Neural cell (in vitro differentiated cells): ENCODE data around the gene USE1. TPM values are rescaled to one million over a fixed set of nuclear protein-coding genes. Genes with fewer than 3 reads are reported as not detected.

Experiments
- H2AFZ ChIP-seq: fragments of 200-600, 300-800 bp; sonication (generic), shearing (Covaris generic); 2 replicates; pipeline ENCODE4 v1.6.0; 2014; ENCODE audit warnings: low read depth, mild to moderate bottlenecking, antibody characterized with exemption, low read length, moderate library complexity
- H3F3A ChIP-seq: fragments of 200-600 bp; shearing (Covaris generic); 2 replicates; pipeline ENCODE4 v1.6.1; 2016; ENCODE audit warnings: mild to moderate bottlenecking, moderate library complexity, mixed read lengths, antibody characterized with exemption, low read length; ENCODE audit not compliant: insufficient read depth, poor library complexity, severe bottlenecking
- H3K27ac ChIP-seq: fragments of 200-600, 300-800 bp; sonication (generic), shearing (Covaris generic); 2 replicates; pipeline ENCODE4 v1.5.1; 2014; ENCODE audit warnings: mild to moderate bottlenecking, low read length, moderate library complexity
- H3K27me3 ChIP-seq: fragments of 300-800, 200-600 bp; sonication (generic), shearing (Covaris generic); 2 replicates; pipeline ENCODE4 v1.6.0; 2014; ENCODE audit warnings: mild to moderate bottlenecking, low read depth, low read length, moderate library complexity; ENCODE audit not compliant: insufficient read depth
- H3K36me3 ChIP-seq: fragments of 300-800, 200-600 bp; sonication (generic), shearing (Covaris generic); 2 replicates; pipeline ENCODE4 v1.5.1; 2014; ENCODE audit warnings: mild to moderate bottlenecking, antibody characterized with exemption, low read length, moderate library complexity; ENCODE audit not compliant: insufficient read depth
- H3K4me2 ChIP-seq: fragments of 300-800, 200-600 bp; sonication (generic), shearing (Covaris generic); 2 replicates; pipeline ENCODE4 v1.6.0; 2014; ENCODE audit warnings: mild to moderate bottlenecking, low read length
- H3K4me3 ChIP-seq: fragments of 300-800, 200-600 bp; sonication (generic), shearing (Covaris generic); 2 replicates; pipeline ENCODE4 v1.5.1; 2014; ENCODE audit warnings: mild to moderate bottlenecking, low read length, moderate library complexity
- H3K79me2 ChIP-seq: fragments of 200-600 bp; shearing (Covaris generic); replicated peaks from 2 replicates; pipeline ENCODE4 v1.6.0; 2014; ENCODE audit warnings: mild to moderate bottlenecking, low read length, moderate library complexity; ENCODE audit not compliant: insufficient read depth
- H3K9ac ChIP-seq: fragments of 300-800, 200-600 bp; sonication (generic), shearing (Covaris generic); 2 replicates; pipeline ENCODE4 v1.6.1; 2016; ENCODE audit warnings: mild to moderate bottlenecking, low read length, mixed read lengths
- H3K9me2 ChIP-seq: fragments of 200-600 bp; shearing (Covaris generic); 2 replicates; pipeline ENCODE4 v1.6.1; 2016; ENCODE audit warnings: mild to moderate bottlenecking, low read length, mixed read lengths; ENCODE audit not compliant: insufficient read depth
- H3K9me3 ChIP-seq: fragments of 200-600, 300-800 bp; sonication (generic), shearing (Covaris generic); 2 replicates; pipeline ENCODE4 v1.6.1; 2016; ENCODE audit warnings: mild to moderate bottlenecking, mixed run types, low read length, moderate library complexity, mixed read lengths
- H4K20me1 ChIP-seq: fragments of 200-600 bp; shearing (Covaris generic); 2 replicates; pipeline ENCODE4 v1.6.1; 2016; ENCODE audit warnings: mild to moderate bottlenecking, mixed run types; ENCODE audit not compliant: insufficient read depth
- CTCF ChIP-seq: fragments of 450-650 bp; IDR thresholded peaks from 2 replicates; pipeline ENCODE4 v1.5.1; 2014; ENCODE audit warnings: antibody characterized with exemption, mild to moderate bottlenecking, moderate library complexity; ENCODE audit not compliant: poor library complexity, severe bottlenecking
- EP300 ChIP-seq: fragments of 450-650 bp; conservative IDR thresholded peaks from 2 replicates; pipeline ENCODE4 v1.6.1; 2014; ENCODE audit warnings: antibody characterized with exemption, mild to moderate bottlenecking, moderate library complexity; ENCODE audit not compliant: poor library complexity, severe bottlenecking
- EZH2 ChIP-seq: fragments of 200-600, 300-800 bp; shearing (Covaris generic), sonication (generic); IDR thresholded peaks from 2 replicates; pipeline ENCODE4 v1.6.1; 2014; ENCODE audit warnings: antibody characterized with exemption, low read length, borderline replicate concordance, mild to moderate bottlenecking; ENCODE audit not compliant: insufficient read depth, poor library complexity, severe bottlenecking
- MXI1 ChIP-seq: fragments of 450-650 bp; conservative IDR thresholded peaks from 2 replicates; pipeline ENCODE4 v1.6.1; 2014; ENCODE audit warnings: antibody characterized with exemption, mild to moderate bottlenecking; ENCODE audit not compliant: poor library complexity, severe bottlenecking
- POLR2AphosphoS5 ChIP-seq: IDR thresholded peaks from 2 replicates; pipeline ENCODE4 v1.6.1; 2012
- RAD21 ChIP-seq: fragments of 450-650 bp; conservative IDR thresholded peaks from 2 replicates; pipeline ENCODE4 v1.6.1; 2014; ENCODE audit warnings: antibody characterized with exemption, mild to moderate bottlenecking, moderate library complexity
- REST ChIP-seq: IDR thresholded peaks from 2 replicates; pipeline ENCODE4 v1.6.1; 2012; ENCODE audit warnings: borderline replicate concordance
- SMC3 ChIP-seq: fragments of 450-650 bp; conservative IDR thresholded peaks from 2 replicates; pipeline ENCODE4 v1.6.1; 2014; ENCODE audit warnings: antibody characterized with exemption, mild to moderate bottlenecking, moderate library complexity; ENCODE audit not compliant: poor library complexity
- TAF1 ChIP-seq: IDR thresholded peaks from 2 replicates; pipeline ENCODE4 v1.6.1; 2012; ENCODE audit warnings: low read depth
- polyA plus RNA-seq: library from polyadenylated mRNA; depleted of rRNA; stranded (reverse); fragments of >200 nt; gene quantifications from 2 replicates; pipeline ENCODE4 v1.2.3, GENCODE V29; 2014

Gene USE1
- polyA plus RNA-seq, 1 donor from 2014 or later, result 20.4 TPM

- H3K4me2 ChIP-seq, result no peak overlapping the region
- no peak overlapping the region for H2AFZ ChIP-seq
- H3K79me2 ChIP-seq, result no peaks in the 10 kb centered on the region
- TF ChIP-seq EP300 (no peak), SMC3 (no peak), RAD21 (no peak), EZH2 (no peak), MXI1 (no peak), POLR2AphosphoS5 (no peak), TAF1 (no peak), CTCF (no peak), REST (no peak)
- no peak overlapping the region for H3K27ac ChIP-seq
- H3K9me2 ChIP-seq, result no peaks in the 10 kb centered on the region
- no peak overlapping the region for H3K4me3 ChIP-seq
- H3F3A ChIP-seq, result no peaks in the 10 kb centered on the region
- H3K9ac ChIP-seq, result no peak overlapping the region
- H3K36me3 ChIP-seq, result no peaks in the 10 kb centered on the region
- H3K27me3 ChIP-seq, result no peaks in the 10 kb centered on the region
- no peaks in the 10 kb centered on the region for H4K20me1 ChIP-seq
- no peaks in the 10 kb centered on the region for H3K9me3 ChIP-seq
These were observed 17.5 kb upstream of the USE1 start for GRCh38 chr19:17197666-17198065.

- Histone ChIP-seq H3K9me3 (no peaks in the 10 kb centered on the region), H3K9me2 (no peaks in the 10 kb centered on the region), H3K27ac (no peak overlapping the region), H3K4me2 (no peak overlapping the region), H3K27me3 (no peaks in the 10 kb centered on the region), H2AFZ (no peak overlapping the region), H3K79me2 (no peaks in the 10 kb centered on the region), H3K9ac (no peak overlapping the region), H3K36me3 (no peaks in the 10 kb centered on the region), H4K20me1 (no peaks in the 10 kb centered on the region), H3K4me3 (no peak overlapping the region), H3F3A (no peaks in the 10 kb centered on the region)
- TF ChIP-seq MXI1 (no peak), EZH2 (no peak), REST (no peak), SMC3 (no peak), CTCF (no peak), RAD21 (no peak), POLR2AphosphoS5 (no peak), EP300 (no peak), TAF1 (no peak)
These were observed 14.6 kb upstream of the USE1 start for GRCh38 chr19:17200408-17201079.
